ENCODE results near the gene NEDD4. TPM values are rescaled to one million over a fixed set of nuclear protein-coding genes. Genes with fewer than 3 reads are reported as not detected.
A peak's percentile ranks its signal among the peaks of the same experiment; 100 is the strongest.

NEDD4 gene
- total and polyA plus RNA-seq, 10 of the 15 experiments (the other 5 are each of a cell fraction or from before 2014, with no cell fraction given) = 1.3 to 7.7 (median 4.4) TPM

DNA sequence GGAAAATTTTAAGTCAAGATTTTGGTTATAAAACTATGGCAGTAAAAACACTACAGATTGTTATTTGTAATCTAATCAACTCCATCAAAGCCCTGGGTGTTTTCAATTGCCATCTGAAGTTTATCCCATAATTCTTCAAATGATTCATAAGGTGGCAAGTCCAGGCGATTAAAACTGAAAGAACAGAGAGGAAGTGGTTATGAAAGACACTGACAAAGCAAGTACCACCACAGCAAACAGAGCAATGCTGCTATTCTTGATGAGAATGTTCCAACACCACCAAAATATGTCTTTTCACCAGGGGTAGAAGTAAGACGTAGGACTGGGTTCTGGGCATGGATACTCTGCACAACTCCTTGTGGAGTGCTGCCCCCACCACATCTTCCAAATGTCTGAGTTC, 163.6 kb downstream of the NEDD4 start:
- DNase-seq (ENCODE audit: low read depth, low spot score) (peak; percentile 32), FAIRE-seq (no peak), ATAC-seq (peak; percentile 86)
- SMC1A ChIA-PET (ENCODE audit: uncharacterized antibody, unreplicated experiment) = interaction anchor here (1.5 kb wide), 1 partner anchor 14 kb away, joined by 4 read pairs; no protein-coding TSS in a partner anchor
- Histone ChIP-seq H3K4me1 (ENCODE audit: control insufficient read depth, insufficient read depth, low read length) (peaks cover 11% of the 10 kb centered on the region), H3K79me2 (ENCODE audit: control insufficient read depth, insufficient read depth, low read length) (no peaks in the 10 kb centered on the region), H3K9ac (ENCODE audit: control insufficient read depth, insufficient read depth, low read length) (no peak overlapping the region), H4K20me1 (ENCODE audit: control insufficient read depth, insufficient read depth) (no peaks in the 10 kb centered on the region), H3K9me3 (replicated peaks; ENCODE audit: control insufficient read depth, insufficient read depth, low read length) (no peaks in the 10 kb centered on the region), H3K27ac (ENCODE audit: control insufficient read depth, insufficient read depth) (peak overlapping the region; percentile 18; the same call in 1 of the 2 replicates), H2AFZ (ENCODE audit: control insufficient read depth, low read depth, low read length) (peak overlapping the region; percentile 41), H3K4me2 (ENCODE audit: control insufficient read depth, insufficient read depth) (peak overlapping the region; percentile 67), H3K4me3 (no peak overlapping the region), H3K27me3 (replicated peaks in 1 of 2; ENCODE audit: control insufficient read depth in 2 of 2, insufficient read depth in 2 of 2, low read length in 1 of 2) (no peaks in the 10 kb centered on the region), H3K36me3 (ENCODE audit: control insufficient read depth in 2 of 2, insufficient read depth in 2 of 2, low read length in 1 of 2) (no peaks in the 10 kb centered on the region)
- TF ChIP-seq NR2C1 (IDR thresholded peaks at IDR 0.05) (no peak), MTA2 (IDR thresholded peaks at IDR 0.05; ENCODE audit: low read depth) (peak; percentile 48; the same call in 1 of the 2 replicates), NFIC (IDR thresholded peaks at IDR 0.05; ENCODE audit: low read depth, low read length) (peak; percentile 40; the same call in 1 of the 2 replicates), IKZF2 (IDR thresholded peaks at IDR 0.05) (peak; percentile 40 to 62; a peak in 3 of 4 replicates), ZZZ3 (IDR thresholded peaks at IDR 0.05; ENCODE audit: control insufficient read depth, insufficient read length, low read depth) (no peak), NRF1 (conservative IDR thresholded peaks at IDR 0.05; ENCODE audit: low read depth, low read length) (no peak), DPF2 (IDR thresholded peaks at IDR 0.05) (0 out of 2 replicates have a peak, but pooled peaks have one; percentile 30), CREM (IDR thresholded peaks at IDR 0.05; ENCODE audit: low read depth) (peak; percentile 44; the same call in 1 of the 2 replicates), JUNB (IDR thresholded peaks at IDR 0.05) (peak; percentile 82), SPI1 (IDR thresholded peaks at IDR 0.05; ENCODE audit: borderline replicate concordance, insufficient read depth, low read depth, low read length) (peak; percentile 92), EED (IDR thresholded peaks at IDR 0.05; ENCODE audit: low read depth) (peak; percentile 41; the same call in 1 of the 2 replicates), RUNX3 (IDR thresholded peaks at IDR 0.05; ENCODE audit: low read length) (peak; percentile 87), EGR1 (IDR thresholded peaks at IDR 0.05; ENCODE audit: borderline replicate concordance in 1 of 2, low read depth in 2 of 2, low read length in 2 of 2) (no peak), IKZF1 (conservative IDR thresholded peaks at IDR 0.05) (peak; percentile 31; the same call in 1 of the 2 replicates), EP300 (IDR thresholded peaks at IDR 0.05; ENCODE audit: borderline replicate concordance in 1 of 2, control insufficient read depth in 1 of 2, low read depth in 2 of 2, low read length in 2 of 2) (peak in 1 of 2 experiments; percentile 61; a peak in 1 of 4 replicates), PAX5 (IDR thresholded peaks at IDR 0.05; ENCODE audit: borderline replicate concordance, low read depth, low read length) (no peak), IRF4 (IDR thresholded peaks at IDR 0.05; ENCODE audit: low read depth, low read length) (0 out of 2 replicates have a peak, but pooled peaks have one; percentile 26), TCF7 (IDR thresholded peaks at IDR 0.05; ENCODE audit: borderline replicate concordance) (no peak)
- TF ChIP-seq, protein P1, sequence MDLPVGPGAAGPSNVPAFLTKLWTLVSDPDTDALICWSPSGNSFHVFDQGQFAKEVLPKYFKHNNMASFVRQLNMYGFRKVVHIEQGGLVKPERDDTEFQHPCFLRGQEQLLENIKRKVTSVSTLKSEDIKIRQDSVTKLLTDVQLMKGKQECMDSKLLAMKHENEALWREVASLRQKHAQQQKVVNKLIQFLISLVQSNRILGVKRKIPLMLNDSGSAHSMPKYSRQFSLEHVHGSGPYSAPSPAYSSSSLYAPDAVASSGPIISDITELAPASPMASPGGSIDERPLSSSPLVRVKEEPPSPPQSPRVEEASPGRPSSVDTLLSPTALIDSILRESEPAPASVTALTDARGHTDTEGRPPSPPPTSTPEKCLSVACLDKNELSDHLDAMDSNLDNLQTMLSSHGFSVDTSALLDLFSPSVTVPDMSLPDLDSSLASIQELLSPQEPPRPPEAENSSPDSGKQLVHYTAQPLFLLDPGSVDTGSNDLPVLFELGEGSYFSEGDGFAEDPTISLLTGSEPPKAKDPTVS (IDR thresholded peaks at IDR 0.05; ENCODE audit: low read depth, low read length) = no peak
- CTCF ChIA-PET = no interaction called here
- no TSS peak for BruUV-seq (replicated peaks)
- in situ Hi-C loops (cut with MboI) = no loop called here
- POLR2A ChIA-PET = no interaction called here
- intact Hi-C loops (cut with micrococcal nuclease; ENCODE audit: unreplicated experiment) = no loop called here
- RAD21 ChIA-PET (ENCODE audit: unreplicated experiment) = no interaction called here
- WGBS (ENCODE audit: insufficient coverage, insufficient replicate concordance, low lambda C conversion rate, missing lambda C conversion rate) = 0% methylated on average over 2 of the region's 2 CpGs

All from GM12878 (cell line).